Stimulated activated memory B cell treated with anti-CD40 and anti-IgM and Interleukin-4, amounts not matched to agents 10 μg/mL and 1 μg/mL and 100 μg/mL, for 72 hours (primary cell): ENCODE measurements around the gene NLRX1.
A peak's percentile ranks its signal among the peaks of the same experiment; 100 is the strongest.
"Not testable (repeated sequence)": the region's sequence is repeated elsewhere in the genome, so short reads cannot be mapped to it uniquely, and the experiment has no call there.

Experiments used
- ATAC-seq: fragments of 150-1000 bp; cut with Tn5 transposase; 2 replicates; pipeline ENCODE4 v1.10.0; 2021
- H3K27ac Mint-ChIP-seq: one replicate; pipeline ENCODE4 v1.8.0; 2022; ENCODE audit warnings: mild to moderate bottlenecking, mixed read lengths
- H3K27me3 Mint-ChIP-seq: one replicate; pipeline ENCODE4 v1.8.0; 2022; ENCODE audit warnings: mixed read lengths
- H3K36me3 Mint-ChIP-seq: one replicate; pipeline ENCODE4 v1.8.0; 2022; ENCODE audit warnings: mixed read lengths
- H3K4me1 Mint-ChIP-seq: one replicate; pipeline ENCODE4 v1.8.0; 2022; ENCODE audit warnings: mixed read lengths
- H3K4me3 Mint-ChIP-seq: one replicate; pipeline ENCODE4 v1.8.0; 2022; ENCODE audit warnings: mild to moderate bottlenecking, moderate library complexity, mixed read lengths
- H3K9me3 Mint-ChIP-seq: one replicate; pipeline ENCODE4 v1.8.0; 2022; ENCODE audit warnings: mixed read lengths

Gene NLRX1

GRCh38 chr11:119205574-119206510 lies 37.3 kb downstream of the NLRX1 start, which contains the start of gene CBL:
CBL (plus strand) TSS chr11:119206339; CDS start chr11:119206418, 79 bp downstream.
- H3K36me3 Mint-ChIP-seq, result no peaks in the 10 kb centered on the region
- peak within 1 kb of the TSS; percentile 98 for H3K4me3 Mint-ChIP-seq
- ATAC-seq, result peak; percentile 94
- peaks cover 41% of the 10 kb centered on the region for H3K4me1 Mint-ChIP-seq
- H3K27me3 Mint-ChIP-seq, result no peaks in the 10 kb centered on the region
- H3K9me3 Mint-ChIP-seq, result no peaks in the 10 kb centered on the region
- peak within 1 kb of the TSS; percentile 83 for H3K27ac Mint-ChIP-seq

- no peaks in the 10 kb centered on the region for H3K9me3 Mint-ChIP-seq
- H3K27ac Mint-ChIP-seq, result peak overlapping the region; percentile 83
- peaks cover 41% of the 10 kb centered on the region for H3K4me1 Mint-ChIP-seq
- peak overlapping the region; percentile 98 for H3K4me3 Mint-ChIP-seq
- H3K36me3 Mint-ChIP-seq, result no peaks in the 10 kb centered on the region
- ATAC-seq, result peak; percentile 64
- H3K27me3 Mint-ChIP-seq, result no peaks in the 10 kb centered on the region
Observed at GRCh38 chr11:119206511-119207414, 38.2 kb downstream of the NLRX1 start.

GRCh38 chr11:119207415-119207960 lies 39.0 kb downstream of the NLRX1 start:
- ATAC-seq, result no peak
- Mint-ChIP-seq H3K36me3 (no peaks in the 10 kb centered on the region), H3K27ac (peak overlapping the region; percentile 83), H3K4me1 (peaks cover 41% of the 10 kb centered on the region), H3K27me3 (no peaks in the 10 kb centered on the region), H3K4me3 (peak overlapping the region; percentile 98), H3K9me3 (no peaks in the 10 kb centered on the region)

GRCh38 chr11:119209186-119209585 lies 40.7 kb downstream of the NLRX1 start:
- Mint-ChIP-seq H3K4me3 (no peak overlapping the region), H3K4me1 (peaks cover 47% of the 10 kb centered on the region), H3K27me3 (no peaks in the 10 kb centered on the region), H3K27ac (no peak overlapping the region), H3K9me3 (no peaks in the 10 kb centered on the region), H3K36me3 (no peaks in the 10 kb centered on the region)
- no peak for ATAC-seq

- H3K27me3 Mint-ChIP-seq, result no peaks in the 10 kb centered on the region
- H3K4me3 Mint-ChIP-seq, result no peak overlapping the region
- no peaks in the 10 kb centered on the region for H3K36me3 Mint-ChIP-seq
- H3K9me3 Mint-ChIP-seq, result no peaks in the 10 kb centered on the region
- H3K4me1 Mint-ChIP-seq, result peaks cover 40% of the 10 kb centered on the region
- H3K27ac Mint-ChIP-seq, result no peak overlapping the region
- no peak for ATAC-seq
Observed at GRCh38 chr11:119210050-119210449, 41.5 kb downstream of the NLRX1 start.

GRCh38 chr11:119218141-119218878 lies 49.8 kb downstream of the NLRX1 start:
- Mint-ChIP-seq H3K27ac (no peak overlapping the region), H3K4me3 (no peak overlapping the region)
- ATAC-seq, result no peak

GRCh38 chr11:119222308-119222707 lies 53.8 kb downstream of the NLRX1 start:
- H3K27ac Mint-ChIP-seq, result peak overlapping the region; percentile 27
- no peak overlapping the region for H3K4me3 Mint-ChIP-seq

More at GRCh38 chr11:119218141-119218878, 49.8 kb downstream of the NLRX1 start:
- Mint-ChIP-seq H3K9me3 (no peaks in the 10 kb centered on the region), H3K4me1 (peaks cover 24% of the 10 kb centered on the region), H3K27me3 (no peaks in the 10 kb centered on the region), H3K36me3 (no peaks in the 10 kb centered on the region)

GRCh38 chr11:119222891-119223290 lies 54.4 kb downstream of the NLRX1 start:
- Mint-ChIP-seq H3K4me3 (no peak overlapping the region), H3K27me3 (no peaks in the 10 kb centered on the region), H3K4me1 (peaks cover 29% of the 10 kb centered on the region), H3K27ac (no peak overlapping the region), H3K36me3 (no peaks in the 10 kb centered on the region), H3K9me3 (no peaks in the 10 kb centered on the region)
- no peak for ATAC-seq

More at GRCh38 chr11:119222308-119222707, 53.8 kb downstream of the NLRX1 start:
- H3K36me3 Mint-ChIP-seq, result no peaks in the 10 kb centered on the region
- peaks cover 34% of the 10 kb centered on the region for H3K4me1 Mint-ChIP-seq
- H3K27me3 Mint-ChIP-seq, result no peaks in the 10 kb centered on the region
- no peaks in the 10 kb centered on the region for H3K9me3 Mint-ChIP-seq
- ATAC-seq, result no peak

- H3K36me3 Mint-ChIP-seq, result peaks cover 5% of the 10 kb centered on the region
- H3K4me3 Mint-ChIP-seq, result no peak overlapping the region
- peaks cover 23% of the 10 kb centered on the region for H3K4me1 Mint-ChIP-seq
- no peaks in the 10 kb centered on the region for H3K27me3 Mint-ChIP-seq
- H3K9me3 Mint-ChIP-seq, result no peaks in the 10 kb centered on the region
- no peak for ATAC-seq
- H3K27ac Mint-ChIP-seq, result no peak overlapping the region
Observed at GRCh38 chr11:119223856-119224255, 55.3 kb downstream of the NLRX1 start.

GRCh38 chr11:119228535-119229287 lies 60.2 kb downstream of the NLRX1 start:
- not testable (repeated sequence) for H3K4me3 Mint-ChIP-seq, H3K27ac Mint-ChIP-seq, H3K27me3 Mint-ChIP-seq, ATAC-seq, H3K9me3 Mint-ChIP-seq
- Mint-ChIP-seq H3K36me3 (peaks cover 24% of the 10 kb centered on the region), H3K4me1 (peaks cover 35% of the 10 kb centered on the region)

- no peak for ATAC-seq
- H3K36me3 Mint-ChIP-seq, result peaks cover 29% of the 10 kb centered on the region
- H3K4me1 Mint-ChIP-seq, result peaks cover 29% of the 10 kb centered on the region
- no peaks in the 10 kb centered on the region for H3K27me3 Mint-ChIP-seq
- H3K27ac Mint-ChIP-seq, result no peak overlapping the region
- H3K9me3 Mint-ChIP-seq, result no peaks in the 10 kb centered on the region
- no peak overlapping the region for H3K4me3 Mint-ChIP-seq
Observed at GRCh38 chr11:119229288-119229672, 60.8 kb downstream of the NLRX1 start.

GRCh38 chr11:119229741-119230140 lies 61.2 kb downstream of the NLRX1 start:
- no peak overlapping the region for H3K27ac Mint-ChIP-seq
- ATAC-seq, result no peak
- H3K36me3 Mint-ChIP-seq, result peaks cover 32% of the 10 kb centered on the region
- H3K4me3 Mint-ChIP-seq, result no peak overlapping the region
- H3K9me3 Mint-ChIP-seq, result no peaks in the 10 kb centered on the region
- no peaks in the 10 kb centered on the region for H3K27me3 Mint-ChIP-seq
- H3K4me1 Mint-ChIP-seq, result peaks cover 25% of the 10 kb centered on the region
